MM.1S (cell line): ENCODE results near the gene FCAMR.

Experiments
- CTCF ChIP-seq: fragments of 300-600 bp; sonication (generic); IDR thresholded peaks from 2 replicates; pipeline ENCODE4 v1.5.1; 2016; ENCODE audit warnings: antibody characterized with exemption, low read length, mixed read lengths
- EZH2 ChIP-seq: fragments of 300-600 bp; sonication (generic); optimal IDR thresholded peaks from 2 replicates; pipeline ENCODE3; 2017; ENCODE audit warnings: low read depth, mild to moderate bottlenecking, antibody characterized with exemption, low read length, mixed read lengths
- EZH2phosphoT487 ChIP-seq: fragments of 300-600 bp; sonication (generic); IDR thresholded peaks from 2 replicates; pipeline ENCODE4 v1.6.1; 2018; ENCODE audit warnings: antibody characterized with exemption, low read length

GRCh38 chr1:206951318-206952100 is 18.8 kb downstream of the FCAMR start:
- TF ChIP-seq CTCF: no peak
- no peak for TF ChIP-seq EZH2
- no peak for TF ChIP-seq EZH2phosphoT487
